ENCODE measurements around the gene NAPEPLD.

Gene NAPEPLD

GRCh38 chr7:103130901-103131624, 17.8 kb downstream of the NAPEPLD start:
- H3K9me3 ChIP-seq (ENCODE audit: insufficient read depth, low read length) = no peaks in the 10 kb centered on the region
- TF ChIP-seq ZNF274 (IDR thresholded peaks at IDR 0.05; ENCODE audit: low read depth, low read length) (no peak), SUZ12 (IDR thresholded peaks at IDR 0.05; ENCODE audit: extremely low read depth, insufficient read depth, insufficient read length) (no peak), YY1 (IDR thresholded peaks at IDR 0.05; ENCODE audit: insufficient read depth, insufficient read length) (no peak)
- no peaks in the 10 kb centered on the region for H3K27me3 ChIP-seq (ENCODE audit: insufficient read depth, insufficient read length)
- H3K9ac ChIP-seq (ENCODE audit: insufficient read length, low read depth) = no peak overlapping the region
- no peak for DNase-seq (ENCODE audit: low read depth, low spot score)
- H3K4me3 ChIP-seq (ENCODE audit: insufficient read length, low read depth) = no peak overlapping the region
- no peaks in the 10 kb centered on the region for H3K4me1 ChIP-seq (ENCODE audit: insufficient read depth, insufficient read length)
- H3K36me3 ChIP-seq (ENCODE audit: insufficient read depth, insufficient read length, low read length) = peaks cover 10% of the 10 kb centered on the region

- TF ChIP-seq ZNF274 (IDR thresholded peaks at IDR 0.05; ENCODE audit: low read depth, low read length) = no peak
- TF ChIP-seq YY1 (IDR thresholded peaks at IDR 0.05; ENCODE audit: insufficient read depth, insufficient read length) = no peak
- no peak for TF ChIP-seq SUZ12 (IDR thresholded peaks at IDR 0.05; ENCODE audit: extremely low read depth, insufficient read depth, insufficient read length)
- H3K4me1 ChIP-seq (ENCODE audit: insufficient read depth, insufficient read length) = no peaks in the 10 kb centered on the region
- H3K9ac ChIP-seq (ENCODE audit: insufficient read length, low read depth) = no peak overlapping the region
- H3K27me3 ChIP-seq (ENCODE audit: insufficient read depth, insufficient read length) = no peaks in the 10 kb centered on the region
- H3K9me3 ChIP-seq (ENCODE audit: insufficient read depth, low read length) = no peaks in the 10 kb centered on the region
- H3K36me3 ChIP-seq (ENCODE audit: insufficient read depth, insufficient read length, low read length) = peaks cover 12% of the 10 kb centered on the region
- DNase-seq (ENCODE audit: low read depth, low spot score) = no peak
- H3K4me3 ChIP-seq (ENCODE audit: insufficient read length, low read depth) = no peak overlapping the region
These were observed 19.0 kb downstream of the NAPEPLD start for GRCh38 chr7:103129702-103130549.

GRCh38 chr7:103127006-103127405, 21.9 kb downstream of the NAPEPLD start:
- peaks cover 12% of the 10 kb centered on the region for H3K36me3 ChIP-seq (ENCODE audit: insufficient read depth, insufficient read length, low read length)
- no peak overlapping the region for H3K4me3 ChIP-seq (ENCODE audit: insufficient read length, low read depth)
- H3K4me1 ChIP-seq (ENCODE audit: insufficient read depth, insufficient read length) = no peaks in the 10 kb centered on the region
- DNase-seq (ENCODE audit: low read depth, low spot score) = no peak
- H3K9ac ChIP-seq (ENCODE audit: insufficient read length, low read depth) = no peak overlapping the region
- TF ChIP-seq ZNF274 (IDR thresholded peaks at IDR 0.05; ENCODE audit: low read depth, low read length) (no peak), YY1 (IDR thresholded peaks at IDR 0.05; ENCODE audit: insufficient read depth, insufficient read length) (no peak), SUZ12 (IDR thresholded peaks at IDR 0.05; ENCODE audit: extremely low read depth, insufficient read depth, insufficient read length) (no peak)
- H3K9me3 ChIP-seq (ENCODE audit: insufficient read depth, low read length) = no peaks in the 10 kb centered on the region
- no peaks in the 10 kb centered on the region for H3K27me3 ChIP-seq (ENCODE audit: insufficient read depth, insufficient read length)

DNA sequence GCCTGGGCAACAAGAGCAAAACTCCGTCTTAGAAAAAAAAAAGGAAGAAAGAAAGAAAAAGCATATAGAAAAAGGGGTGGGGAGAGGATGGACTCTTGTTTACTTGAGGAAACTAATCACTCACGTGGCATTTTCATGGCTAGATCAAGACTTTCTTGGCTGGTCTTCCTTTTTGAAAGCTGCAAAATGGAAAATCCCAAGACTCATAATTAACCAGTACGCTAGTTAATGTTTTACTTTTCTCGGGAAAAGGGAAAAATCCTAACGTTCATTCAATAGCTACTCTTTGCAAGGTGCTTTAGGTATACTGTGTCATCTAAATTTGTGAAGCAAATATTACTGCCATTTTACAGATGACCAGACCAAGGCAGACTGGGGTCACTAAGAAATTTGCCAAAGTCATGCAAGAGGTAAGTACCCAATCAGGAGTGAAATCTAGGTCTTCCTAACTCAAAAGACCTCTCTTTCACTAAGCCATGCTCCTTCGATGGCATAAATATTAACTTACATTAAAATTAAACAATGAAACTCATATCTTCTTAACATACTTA, 24.4 kb downstream of the NAPEPLD start:
- Histone ChIP-seq H3K9ac (ENCODE audit: insufficient read length, low read depth) (no peak overlapping the region), H3K36me3 (ENCODE audit: insufficient read depth, insufficient read length, low read length) (peaks cover 25% of the 10 kb centered on the region), H3K4me1 (ENCODE audit: insufficient read depth, insufficient read length) (no peaks in the 10 kb centered on the region), H3K27me3 (ENCODE audit: insufficient read depth, insufficient read length) (no peaks in the 10 kb centered on the region), H3K9me3 (ENCODE audit: insufficient read depth, low read length) (no peaks in the 10 kb centered on the region), H3K4me3 (ENCODE audit: insufficient read length, low read depth) (no peak overlapping the region)
- no peak for DNase-seq (ENCODE audit: low read depth, low spot score)
- no peak for TF ChIP-seq SUZ12 (IDR thresholded peaks at IDR 0.05; ENCODE audit: extremely low read depth, insufficient read depth, insufficient read length)

GRCh38 chr7:103123529-103123928, 25.4 kb downstream of the NAPEPLD start:
- no peak for TF ChIP-seq ZNF274 (IDR thresholded peaks at IDR 0.05; ENCODE audit: low read depth, low read length)
- no peak for TF ChIP-seq SUZ12 (IDR thresholded peaks at IDR 0.05; ENCODE audit: extremely low read depth, insufficient read depth, insufficient read length)
- no peak for TF ChIP-seq YY1 (IDR thresholded peaks at IDR 0.05; ENCODE audit: insufficient read depth, insufficient read length)

DNA sequence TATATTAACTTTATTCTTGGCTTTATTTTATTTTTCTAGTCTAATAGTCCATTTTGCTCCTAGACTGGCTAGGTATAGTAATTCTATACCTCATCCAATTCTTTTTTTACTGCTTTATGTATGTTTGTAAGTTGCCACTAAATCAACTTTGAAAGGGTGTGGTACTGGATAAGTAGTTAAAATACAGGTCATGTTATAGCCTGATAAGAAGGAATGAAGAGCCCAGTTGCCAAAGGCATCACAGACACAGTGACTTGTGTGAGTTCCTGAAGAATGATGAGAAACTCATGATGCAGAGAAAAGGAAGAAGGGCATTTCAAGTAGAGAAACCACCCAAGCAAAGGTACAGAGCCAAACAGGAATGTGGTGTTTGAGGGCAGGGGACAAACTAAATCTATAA, 27.3 kb downstream of the NAPEPLD start:
- H3K27me3 ChIP-seq (ENCODE audit: insufficient read depth, insufficient read length) = no peaks in the 10 kb centered on the region
- no peak overlapping the region for H3K9ac ChIP-seq (ENCODE audit: insufficient read length, low read depth)
- TF ChIP-seq ZNF274 (IDR thresholded peaks at IDR 0.05; ENCODE audit: low read depth, low read length) = no peak
- no peak for TF ChIP-seq YY1 (IDR thresholded peaks at IDR 0.05; ENCODE audit: insufficient read depth, insufficient read length)
- TF ChIP-seq SUZ12 (IDR thresholded peaks at IDR 0.05; ENCODE audit: extremely low read depth, insufficient read depth, insufficient read length) = no peak
- DNase-seq (ENCODE audit: low read depth, low spot score) = no peak
- H3K9me3 ChIP-seq (ENCODE audit: insufficient read depth, low read length) = no peaks in the 10 kb centered on the region
- peaks cover 20% of the 10 kb centered on the region for H3K36me3 ChIP-seq (ENCODE audit: insufficient read depth, insufficient read length, low read length)
- no peaks in the 10 kb centered on the region for H3K4me1 ChIP-seq (ENCODE audit: insufficient read depth, insufficient read length)
- no peak overlapping the region for H3K4me3 ChIP-seq (ENCODE audit: insufficient read length, low read depth)

More at GRCh38 chr7:103123529-103123928, 25.4 kb downstream of the NAPEPLD start:
- peaks cover 29% of the 10 kb centered on the region for H3K36me3 ChIP-seq (ENCODE audit: insufficient read depth, insufficient read length, low read length)
- H3K9me3 ChIP-seq (ENCODE audit: insufficient read depth, low read length) = no peaks in the 10 kb centered on the region
- no peaks in the 10 kb centered on the region for H3K27me3 ChIP-seq (ENCODE audit: insufficient read depth, insufficient read length)
- no peak for DNase-seq (ENCODE audit: low read depth, low spot score)
- no peak overlapping the region for H3K9ac ChIP-seq (ENCODE audit: insufficient read length, low read depth)
- no peaks in the 10 kb centered on the region for H3K4me1 ChIP-seq (ENCODE audit: insufficient read depth, insufficient read length)
- no peak overlapping the region for H3K4me3 ChIP-seq (ENCODE audit: insufficient read length, low read depth)

DNA sequence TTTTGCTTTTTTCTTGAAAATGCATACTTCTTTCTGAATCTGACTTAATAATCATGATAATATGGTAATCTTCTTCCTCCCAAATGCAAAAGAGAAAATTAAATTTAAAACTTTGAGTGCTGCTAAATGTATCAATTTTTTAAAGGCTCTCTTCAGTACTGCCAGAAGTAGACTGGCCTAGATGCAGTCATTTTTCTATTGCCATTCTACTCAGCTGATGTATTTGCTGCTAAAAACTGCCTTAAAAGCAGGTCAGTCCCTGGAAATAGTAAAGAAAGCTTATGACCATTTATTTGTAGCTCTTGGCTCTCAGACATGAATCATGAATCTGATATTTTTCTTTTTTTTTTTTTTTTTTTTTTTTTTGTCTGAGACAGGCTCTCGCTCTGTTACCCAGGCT, 28.5 kb downstream of the NAPEPLD start:
- TF ChIP-seq YY1 (IDR thresholded peaks at IDR 0.05; ENCODE audit: insufficient read depth, insufficient read length) (no peak), SUZ12 (IDR thresholded peaks at IDR 0.05; ENCODE audit: extremely low read depth, insufficient read depth, insufficient read length) (no peak), ZNF274 (IDR thresholded peaks at IDR 0.05; ENCODE audit: low read depth, low read length) (no peak)
- no peak for DNase-seq (ENCODE audit: low read depth, low spot score)
- Histone ChIP-seq H3K9me3 (ENCODE audit: insufficient read depth, low read length) (no peaks in the 10 kb centered on the region), H3K27me3 (ENCODE audit: insufficient read depth, insufficient read length) (no peaks in the 10 kb centered on the region), H3K4me3 (ENCODE audit: insufficient read length, low read depth) (no peak overlapping the region), H3K4me1 (ENCODE audit: insufficient read depth, insufficient read length) (no peaks in the 10 kb centered on the region), H3K9ac (ENCODE audit: insufficient read length, low read depth) (no peak overlapping the region), H3K36me3 (ENCODE audit: insufficient read depth, insufficient read length, low read length) (peaks cover 17% of the 10 kb centered on the region)
